Right atrium auricular region (tissue), 2 donors: ENCODE results near the gene GRK1. TPM values are rescaled to one million over a fixed set of nuclear protein-coding genes. Genes with fewer than 3 reads are reported as not detected.
"Not testable (repeated sequence)": the region's sequence is repeated elsewhere in the genome, so short reads cannot be mapped to it uniquely, and the experiment has no call there.

ENCODE experiments used
- DNase-seq: peaks from one replicate; pipeline ENCODE4 v3.0.0-alpha.2; 2019; ENCODE audit warnings: low spot score
- H3K27ac ChIP-seq, 2 donors: fragments of 200-600 bp; sonication (generic); 1 replicate in 1 of 2; 2 replicates in 1 of 2; pipeline ENCODE4 v1.5.1; 2016 to 2019
- H3K27me3 ChIP-seq, 2 donors: fragments of 200-600 bp; sonication (generic); one replicate each; pipeline versions ENCODE4 v1.5.1 to v1.6.0; 2017 to 2019
- H3K36me3 ChIP-seq: fragments of 200-600 bp; sonication (generic); one replicate; pipeline ENCODE4 v1.5.1; 2016
- H3K4me1 ChIP-seq, 2 donors: fragments of 200-600 bp; sonication (generic); one replicate each; pipeline versions ENCODE4 v1.5.1 to v1.6.0; 2017 to 2019
- H3K4me3 ChIP-seq, 2 donors: fragments of 200-600 bp; sonication (generic); 1 replicate in 1 of 2; 2 replicates in 1 of 2; pipeline ENCODE4 v1.5.1; 2017 to 2019; ENCODE audit warnings: mild to moderate bottlenecking in 1 of 2, moderate library complexity in 1 of 2
- H3K9me3 ChIP-seq, 2 donors: fragments of 200-600 bp; sonication (generic); one replicate each; pipeline ENCODE4 v1.5.1; 2019
- total RNA-seq, 2 donors: library from RNA; depleted of rRNA; stranded (reverse); fragments of >200 nt; gene quantifications; one replicate each; pipeline ENCODE4 v1.1.0, GENCODE V29; 2016
- TF ChIP-seq, protein P1 (sequence below), 2 donors: fragments of 200-600 bp; sonication (generic); IDR thresholded peaks; one replicate each; pipeline ENCODE4 v1.5.1; 2019; ENCODE audit warnings: antibody characterized with exemption in 2 of 2

The GRK1 gene
- total RNA-seq, 2 donors from 2014 or later, result not detected

DNA sequence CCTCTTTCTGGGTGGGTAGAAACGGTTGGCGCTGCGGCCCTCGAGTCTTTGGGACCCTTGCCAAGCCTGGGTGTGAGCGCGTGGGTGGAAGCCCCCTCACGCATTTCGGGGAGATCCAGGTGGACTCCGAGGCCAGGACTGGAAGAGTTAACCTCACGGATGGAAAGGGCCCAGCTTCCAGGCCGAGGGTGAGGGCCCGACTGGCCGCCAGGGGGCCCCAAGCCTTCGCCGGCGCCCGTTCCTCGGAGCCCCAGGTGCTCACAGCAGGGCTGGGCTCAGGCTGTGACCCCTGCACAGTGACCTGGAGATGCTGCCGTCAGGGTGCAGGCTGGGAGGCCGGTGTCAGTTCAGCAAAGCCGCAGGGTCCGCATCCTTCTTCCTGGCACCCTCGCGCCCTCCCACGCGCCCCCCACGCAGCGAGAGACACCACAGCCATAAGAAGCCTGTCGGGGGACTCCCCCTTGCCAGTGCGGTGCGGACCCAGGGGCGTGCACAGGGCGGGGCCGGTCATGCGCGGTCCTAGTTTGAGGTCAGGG, 57.8 kb downstream of the GRK1 start:
- H3K4me1 ChIP-seq, result peaks cover 0 to 26% of the 10 kb centered on the region in 2 donors
- H3K9me3 ChIP-seq, result no peaks in the 10 kb centered on the region
- H3K27me3 ChIP-seq, result no peaks in the 10 kb centered on the region
- DNase-seq, result no peak
- H3K27ac ChIP-seq, result peak overlapping the region; percentile 73 to 88
- H3K4me3 ChIP-seq, result peak overlapping the region; percentile 40 to 56
- TF ChIP-seq, protein P1, sequence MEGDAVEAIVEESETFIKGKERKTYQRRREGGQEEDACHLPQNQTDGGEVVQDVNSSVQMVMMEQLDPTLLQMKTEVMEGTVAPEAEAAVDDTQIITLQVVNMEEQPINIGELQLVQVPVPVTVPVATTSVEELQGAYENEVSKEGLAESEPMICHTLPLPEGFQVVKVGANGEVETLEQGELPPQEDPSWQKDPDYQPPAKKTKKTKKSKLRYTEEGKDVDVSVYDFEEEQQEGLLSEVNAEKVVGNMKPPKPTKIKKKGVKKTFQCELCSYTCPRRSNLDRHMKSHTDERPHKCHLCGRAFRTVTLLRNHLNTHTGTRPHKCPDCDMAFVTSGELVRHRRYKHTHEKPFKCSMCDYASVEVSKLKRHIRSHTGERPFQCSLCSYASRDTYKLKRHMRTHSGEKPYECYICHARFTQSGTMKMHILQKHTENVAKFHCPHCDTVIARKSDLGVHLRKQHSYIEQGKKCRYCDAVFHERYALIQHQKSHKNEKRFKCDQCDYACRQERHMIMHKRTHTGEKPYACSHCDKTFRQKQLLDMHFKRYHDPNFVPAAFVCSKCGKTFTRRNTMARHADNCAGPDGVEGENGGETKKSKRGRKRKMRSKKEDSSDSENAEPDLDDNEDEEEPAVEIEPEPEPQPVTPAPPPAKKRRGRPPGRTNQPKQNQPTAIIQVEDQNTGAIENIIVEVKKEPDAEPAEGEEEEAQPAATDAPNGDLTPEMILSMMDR (IDR thresholded peaks at IDR 0.05), result peak; percentile 63 to 89
- no peaks in the 10 kb centered on the region for H3K36me3 ChIP-seq

DNA sequence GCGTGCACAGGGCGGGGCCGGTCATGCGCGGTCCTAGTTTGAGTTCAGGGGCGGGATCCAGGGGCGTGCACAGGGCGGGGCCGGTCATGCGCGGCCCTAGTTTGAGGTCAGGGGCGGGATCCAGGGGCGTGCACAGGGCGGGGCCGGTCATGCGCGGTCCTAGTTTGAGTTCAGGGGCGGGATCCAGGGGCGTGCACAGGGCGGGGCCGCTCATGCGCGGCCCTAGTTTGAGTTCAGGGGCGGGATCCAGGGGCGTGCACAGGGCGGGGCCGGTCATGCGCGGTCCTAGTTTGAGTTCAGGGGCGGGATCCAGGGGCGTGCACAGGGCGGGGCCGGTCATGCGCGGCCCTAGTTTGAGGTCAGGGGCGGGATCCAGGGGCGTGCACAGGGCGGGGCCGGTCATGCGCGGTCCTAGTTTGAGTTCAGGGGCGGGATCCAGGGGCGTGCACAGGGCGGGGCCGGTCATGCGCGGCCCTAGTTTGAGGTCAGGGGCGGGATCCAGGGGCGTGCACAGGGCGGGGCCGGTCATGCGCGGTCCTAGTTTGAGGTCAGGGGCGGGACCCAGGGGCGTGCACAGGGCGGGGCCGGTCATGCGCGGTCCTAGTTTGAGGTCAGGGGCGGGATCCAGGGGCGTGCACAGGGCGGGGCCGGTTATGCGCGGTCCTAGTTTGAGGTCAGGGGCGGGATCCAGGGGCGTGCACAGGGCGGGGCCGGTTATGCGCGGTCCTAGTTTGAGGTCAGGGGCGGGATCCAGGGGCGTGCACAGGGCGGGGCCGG, 58.5 kb downstream of the GRK1 start:
- not testable (repeated sequence) for DNase-seq, H3K36me3 ChIP-seq, H3K9me3 ChIP-seq, H3K27me3 ChIP-seq
- peak overlapping the region in 1 of 2 donors; percentile 56 for H3K4me3 ChIP-seq
- H3K4me1 ChIP-seq, result peaks cover 0 to 26% of the 10 kb centered on the region in 2 donors
- H3K27ac ChIP-seq, result peak overlapping the region in 1 of 2 donors; percentile 88

DNA sequence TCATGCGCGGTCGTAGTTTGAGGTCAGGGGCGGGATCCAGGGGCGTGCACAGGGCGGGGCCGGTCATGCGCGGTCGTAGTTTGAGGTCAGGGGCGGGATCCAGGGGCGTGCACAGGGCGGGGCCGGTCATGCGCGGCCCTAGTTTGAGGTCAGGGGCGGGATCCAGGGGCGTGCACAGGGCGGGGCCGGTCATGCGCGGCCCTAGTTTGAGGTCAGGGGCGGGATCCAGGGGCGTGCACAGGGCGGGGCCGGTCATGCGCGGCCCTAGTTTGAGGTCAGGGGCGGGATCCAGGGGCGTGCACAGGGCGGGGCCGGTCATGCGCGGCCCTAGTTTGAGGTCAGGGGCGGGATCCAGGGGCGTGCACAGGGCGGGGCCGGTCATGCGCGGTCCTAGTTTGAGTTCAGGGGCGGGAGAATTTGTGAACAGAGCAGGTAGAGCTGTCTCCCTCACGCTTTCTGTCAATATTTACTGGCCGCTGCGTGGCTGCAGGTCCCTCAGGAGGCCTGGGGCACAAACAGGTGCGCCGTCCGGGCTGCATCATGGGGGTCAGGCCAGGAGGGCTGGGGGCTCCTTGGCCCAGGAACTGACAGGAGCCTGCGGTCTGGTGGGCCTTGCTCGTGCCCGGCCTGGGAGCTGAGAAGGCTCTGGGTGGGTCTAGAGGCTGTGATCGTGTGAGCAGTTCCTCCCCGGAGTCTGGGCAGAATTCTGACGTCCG, 59.2 kb downstream of the GRK1 start:
- not testable (repeated sequence) for H3K36me3 ChIP-seq, H3K9me3 ChIP-seq, H3K27me3 ChIP-seq, DNase-seq
- peak overlapping the region; percentile 82 to 87 for H3K27ac ChIP-seq
- H3K4me3 ChIP-seq, result peak overlapping the region; percentile 24 to 36
- H3K4me1 ChIP-seq, result peaks cover 0 to 26% of the 10 kb centered on the region in 2 donors

DNA sequence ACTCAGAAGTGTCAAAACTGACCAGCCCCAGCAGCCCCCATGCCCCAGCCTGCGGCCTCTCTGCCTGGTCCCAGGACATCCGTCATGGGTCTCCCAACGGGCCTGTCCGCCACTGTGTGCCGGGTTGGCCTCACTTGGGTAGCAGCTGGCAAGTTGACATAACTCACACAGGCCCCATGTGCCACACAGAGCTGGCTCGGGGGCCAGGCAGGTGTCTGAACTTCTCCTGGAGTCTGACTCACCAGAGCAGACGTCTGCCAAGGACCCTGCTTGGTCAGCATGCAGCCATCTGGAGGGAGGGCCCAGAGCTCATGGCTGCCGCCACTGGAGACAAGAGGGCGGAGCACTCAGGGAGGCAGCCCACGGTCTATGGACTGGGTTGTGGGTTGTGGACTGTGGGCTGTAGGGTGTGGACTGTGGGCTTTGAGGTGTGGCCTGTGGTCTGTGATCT, 60.0 kb downstream of the GRK1 start:
- Histone ChIP-seq H3K4me3 (no peak overlapping the region), H3K27me3 (no peaks in the 10 kb centered on the region), H3K27ac (peak overlapping the region; percentile 82 to 87), H3K36me3 (no peaks in the 10 kb centered on the region), H3K4me1 (peaks cover 0 to 26% of the 10 kb centered on the region in 2 donors), H3K9me3 (no peaks in the 10 kb centered on the region)
- DNase-seq, result no peak
- TF ChIP-seq, protein P1 (IDR thresholded peaks at IDR 0.05), result no peak

DNA sequence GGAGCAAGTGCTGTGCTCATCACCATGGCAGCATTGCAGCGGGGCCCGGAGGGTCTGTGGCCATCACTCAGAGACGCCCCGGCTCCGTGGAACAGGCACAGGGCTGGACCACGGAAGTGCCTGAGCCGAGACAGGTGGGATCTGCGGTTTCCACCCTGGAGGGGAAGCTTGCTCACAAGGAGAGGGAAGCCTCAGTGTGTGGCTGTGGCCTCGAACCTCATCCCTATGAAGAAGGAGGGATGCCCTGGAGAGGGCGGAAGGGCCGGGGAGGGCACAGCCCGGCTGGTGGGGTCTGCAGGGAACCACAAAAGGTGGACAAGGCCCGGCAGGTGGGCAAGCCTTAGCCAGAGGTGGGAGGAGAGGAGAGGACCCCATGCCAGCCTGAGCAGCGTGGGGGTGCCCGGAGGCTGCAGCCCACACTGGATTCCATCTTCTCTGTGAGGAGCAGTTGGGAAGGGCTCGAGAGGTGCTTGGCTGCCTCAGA, 61.6 kb downstream of the GRK1 start:
- Histone ChIP-seq H3K4me3 (no peak overlapping the region), H3K36me3 (no peaks in the 10 kb centered on the region), H3K9me3 (no peaks in the 10 kb centered on the region), H3K27me3 (no peaks in the 10 kb centered on the region), H3K4me1 (peaks cover 0 to 26% of the 10 kb centered on the region in 2 donors), H3K27ac (peak overlapping the region in 1 of 2 donors; percentile 28)
- no peak for DNase-seq
- TF ChIP-seq, protein P1 (IDR thresholded peaks at IDR 0.05), result no peak

DNA sequence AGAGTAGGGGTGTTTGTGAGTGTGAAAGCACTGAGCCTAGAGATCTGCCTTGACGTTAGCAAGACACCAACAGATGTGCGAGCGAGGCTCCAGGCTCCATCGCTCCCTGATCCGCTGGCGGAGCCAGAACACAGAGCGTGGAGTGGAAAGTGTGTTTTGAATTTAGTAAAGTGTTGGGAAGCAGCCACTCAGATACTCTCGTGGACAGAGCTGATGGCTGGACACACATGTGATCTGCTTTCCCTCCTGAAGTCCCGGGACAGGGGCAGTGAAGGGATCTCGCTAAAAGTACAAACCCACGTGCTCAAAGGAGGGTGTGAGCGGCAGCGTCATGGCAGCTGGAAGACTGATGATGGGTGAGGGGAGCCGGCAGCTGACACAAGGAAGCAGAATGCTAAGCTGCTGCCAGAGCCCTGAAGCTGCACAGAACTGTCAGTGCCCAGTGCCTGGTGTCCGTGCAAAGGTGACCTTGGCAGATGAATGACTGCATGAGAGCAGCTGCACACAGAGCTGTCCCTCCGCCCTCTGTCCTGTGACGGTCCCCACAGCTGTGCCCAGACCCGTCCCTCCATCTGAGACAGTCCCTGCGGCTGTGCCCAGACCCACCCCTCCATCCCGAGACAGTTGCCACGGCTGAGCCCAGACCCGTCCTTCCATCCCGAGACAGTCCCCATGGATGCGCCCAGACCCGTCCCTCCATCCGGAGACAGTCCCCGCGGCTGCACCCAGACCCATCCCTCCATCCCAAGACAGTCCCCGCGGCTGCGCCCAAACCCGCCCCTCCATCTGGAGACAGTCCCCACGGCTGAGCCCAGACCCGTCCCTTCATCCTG, 62.4 kb downstream of the GRK1 start:
- Histone ChIP-seq H3K4me1 (peaks cover 0 to 22% of the 10 kb centered on the region in 2 donors), H3K4me3 (no peak overlapping the region), H3K27me3 (no peaks in the 10 kb centered on the region), H3K36me3 (no peaks in the 10 kb centered on the region), H3K9me3 (no peaks in the 10 kb centered on the region), H3K27ac (peak overlapping the region in 1 of 2 donors; percentile 28)
- TF ChIP-seq, protein P1 (IDR thresholded peaks at IDR 0.05), result no peak
- no peak for DNase-seq
